HEK293 (cell line): ENCODE measurements around the gene MEF2C.
A peak's percentile ranks its signal among the peaks of the same experiment; 100 is the strongest.

Experiments used
- BCL11A ChIP-seq: fragments of 450-650 bp; formaldehyde crosslinking; IDR thresholded peaks from 2 replicates; pipeline ENCODE4 v1.5.1; 2016; ENCODE audit warnings: low read depth, missing biosample characterization, missing genetic modification characterization
- FEZF1 ChIP-seq: fragments of 450-650 bp; formaldehyde crosslinking; IDR thresholded peaks from 2 replicates; pipeline ENCODE4 v1.5.1; 2016; ENCODE audit warnings: missing biosample characterization, missing genetic modification characterization
- GLI2 ChIP-seq: fragments of 450-650 bp; formaldehyde crosslinking; IDR thresholded peaks from 2 replicates; pipeline ENCODE4; 2017; ENCODE audit warnings: missing biosample characterization, missing genetic modification characterization, low read depth, borderline replicate concordance
- GLI4 ChIP-seq: fragments of 450-650 bp; formaldehyde crosslinking; IDR thresholded peaks from 2 replicates; pipeline ENCODE4 v1.5.1; 2016; ENCODE audit warnings: missing biosample characterization, missing genetic modification characterization
- KLF10 ChIP-seq: fragments of 450-650 bp; IDR thresholded peaks from 2 replicates; pipeline ENCODE4 v1.5.1; 2018; ENCODE audit warnings: missing biosample characterization, mild to moderate bottlenecking, missing genetic modification characterization
- KLF7 ChIP-seq: fragments of 450-650 bp; formaldehyde crosslinking; IDR thresholded peaks from 2 replicates; pipeline ENCODE4 v1.5.1; 2016; ENCODE audit warnings: missing biosample characterization, missing genetic modification characterization, borderline replicate concordance
- OVOL3 ChIP-seq: fragments of 450-650 bp; formaldehyde crosslinking; IDR thresholded peaks from 2 replicates; pipeline ENCODE4 v1.5.1; 2016; ENCODE audit warnings: missing biosample characterization, missing genetic modification characterization
- PRDM1 ChIP-seq: fragments of 450-650 bp; formaldehyde crosslinking; IDR thresholded peaks from 2 replicates; pipeline ENCODE4; 2016; ENCODE audit warnings: missing biosample characterization, missing genetic modification characterization
- PRDM6 ChIP-seq: fragments of 450-650 bp; formaldehyde crosslinking; IDR thresholded peaks from 2 replicates; pipeline ENCODE4 v1.5.1; 2017; ENCODE audit warnings: missing biosample characterization, missing genetic modification characterization
- REPIN1 ChIP-seq: fragments of 450-650 bp; formaldehyde crosslinking; IDR thresholded peaks from 2 replicates; pipeline ENCODE4 v1.5.1; 2017; ENCODE audit warnings: missing biosample characterization, missing genetic modification characterization, low read depth
- TSHZ1 ChIP-seq: fragments of 450-650 bp; formaldehyde crosslinking; IDR thresholded peaks from 2 replicates; pipeline ENCODE4 v1.5.1; 2016; ENCODE audit warnings: missing biosample characterization, missing genetic modification characterization, borderline replicate concordance
- ZBTB17 ChIP-seq: fragments of 450-650 bp; formaldehyde crosslinking; IDR thresholded peaks from 2 replicates; pipeline ENCODE4 v1.5.1; 2016; ENCODE audit warnings: missing biosample characterization, missing genetic modification characterization
- ZBTB20 ChIP-seq: fragments of 450-650 bp; formaldehyde crosslinking; IDR thresholded peaks from 2 replicates; pipeline ENCODE4 v1.5.1; 2016; ENCODE audit warnings: missing biosample characterization, missing genetic modification characterization
- ZBTB21 ChIP-seq: fragments of 450-650 bp; formaldehyde crosslinking; IDR thresholded peaks from 2 replicates; pipeline ENCODE4 v1.5.1; 2017; ENCODE audit warnings: missing biosample characterization, missing genetic modification characterization
- ZBTB6 ChIP-seq: fragments of 450-650 bp; formaldehyde crosslinking; IDR thresholded peaks from 2 replicates; pipeline ENCODE4 v1.5.1; 2017; ENCODE audit warnings: missing biosample characterization, missing genetic modification characterization
- ZFP69B ChIP-seq: fragments of 450-650 bp; formaldehyde crosslinking; IDR thresholded peaks from 2 replicates; pipeline ENCODE4 v1.5.1; 2016; ENCODE audit warnings: missing biosample characterization, missing genetic modification characterization
- ZNF140 ChIP-seq: fragments of 450-650 bp; formaldehyde crosslinking; IDR thresholded peaks from 2 replicates; pipeline ENCODE4 v1.5.1; 2016; ENCODE audit warnings: missing biosample characterization, missing genetic modification characterization
- ZNF292 ChIP-seq: fragments of 450-650 bp; formaldehyde crosslinking; IDR thresholded peaks from 2 replicates; pipeline ENCODE4 v1.5.1; 2016; ENCODE audit warnings: low read depth, missing biosample characterization, missing genetic modification characterization, borderline replicate concordance
- ZNF350 ChIP-seq: fragments of 450-650 bp; formaldehyde crosslinking; IDR thresholded peaks from 2 replicates; pipeline ENCODE4 v1.5.0; 2017; ENCODE audit warnings: missing biosample characterization, mild to moderate bottlenecking, missing genetic modification characterization
- ZNF449 ChIP-seq: fragments of 450-650 bp; formaldehyde crosslinking; IDR thresholded peaks from 2 replicates; pipeline ENCODE4 v1.5.1; 2017; ENCODE audit warnings: missing biosample characterization, mild to moderate bottlenecking, missing genetic modification characterization, moderate library complexity
- ZNF48 ChIP-seq: fragments of 450-650 bp; formaldehyde crosslinking; IDR thresholded peaks from 2 replicates; pipeline ENCODE4 v1.5.1; 2016; ENCODE audit warnings: missing biosample characterization, missing genetic modification characterization
- ZNF488 ChIP-seq: fragments of 450-650 bp; formaldehyde crosslinking; IDR thresholded peaks from 2 replicates; pipeline ENCODE4 v1.5.1; 2016; ENCODE audit warnings: missing biosample characterization, missing genetic modification characterization
- ZNF571 ChIP-seq: fragments of 450-650 bp; formaldehyde crosslinking; IDR thresholded peaks from 2 replicates; pipeline ENCODE4 v1.5.0; 2017; ENCODE audit warnings: missing biosample characterization, missing genetic modification characterization
- ZNF639 ChIP-seq: fragments of 450-650 bp; formaldehyde crosslinking; IDR thresholded peaks from 2 replicates; pipeline ENCODE4 v1.5.1; 2016; ENCODE audit warnings: missing biosample characterization, missing genetic modification characterization
- ZNF654 ChIP-seq: fragments of 450-650 bp; formaldehyde crosslinking; IDR thresholded peaks from 2 replicates; pipeline ENCODE4 v1.5.1; 2016; ENCODE audit warnings: low read depth, missing biosample characterization, missing genetic modification characterization
- ZNF660 ChIP-seq: fragments of 450-650 bp; IDR thresholded peaks from 2 replicates; pipeline ENCODE4 v1.5.1; 2018; ENCODE audit warnings: missing biosample characterization, mild to moderate bottlenecking, missing genetic modification characterization
- ZNF704 ChIP-seq: fragments of 450-650 bp; formaldehyde crosslinking; IDR thresholded peaks from 2 replicates; pipeline ENCODE4 v1.5.1; 2016; ENCODE audit warnings: missing biosample characterization, missing genetic modification characterization
- ZNF843 ChIP-seq: fragments of 450-650 bp; formaldehyde crosslinking; IDR thresholded peaks from 2 replicates; pipeline ENCODE4 v1.5.1; 2016; ENCODE audit warnings: missing biosample characterization, missing genetic modification characterization

MEF2C gene

GRCh38 chr5:88824892-88825583 lies 57.9 kb downstream of the MEF2C start (continued):
- no peak for TF ChIP-seq GLI2
- TF ChIP-seq PRDM6 (tag by site-specific recombination) = peak; percentile 84
- no peak for TF ChIP-seq KLF7 (tag by site-specific recombination)
- peak; percentile 47; the same call in 1 of the 2 replicates for TF ChIP-seq FEZF1
- TF ChIP-seq ZNF488 (tag by site-specific recombination) = no peak
- TF ChIP-seq ZBTB21 (tag by site-specific recombination) = no peak
- peak; percentile 98 for TF ChIP-seq ZNF660 (tag by site-specific recombination)
- 0 out of 2 replicates have a peak, but pooled peaks have one; percentile 20 for TF ChIP-seq PRDM1
- no peak for TF ChIP-seq ZNF292 (tag by site-specific recombination)
- TF ChIP-seq ZNF48 (tag by site-specific recombination) = no peak
- TF ChIP-seq TSHZ1 (tag by site-specific recombination) = no peak
- TF ChIP-seq ZFP69B (tag by site-specific recombination) = no peak
- no peak for TF ChIP-seq ZNF350 (tag by site-specific recombination)
- TF ChIP-seq BCL11A (tag by site-specific recombination) = no peak
- no peak for TF ChIP-seq GLI4 (tag by site-specific recombination)
- TF ChIP-seq ZNF639 (tag by site-specific recombination) = no peak
- 0 out of 2 replicates have a peak, but pooled peaks have one; percentile 22 for TF ChIP-seq ZBTB17 (tag by site-specific recombination)
- no peak for TF ChIP-seq ZNF571 (tag by site-specific recombination)
- TF ChIP-seq ZNF140 (tag by site-specific recombination) = no peak
- no peak for TF ChIP-seq ZNF654
- no peak for TF ChIP-seq ZBTB20 (tag by site-specific recombination)
- no peak for TF ChIP-seq ZNF704 (tag by site-specific recombination)
- no peak for TF ChIP-seq ZBTB6 (tag by site-specific recombination)
- no peak for TF ChIP-seq ZNF449 (tag by site-specific recombination)
- no peak for TF ChIP-seq REPIN1 (tag by site-specific recombination)
- no peak for TF ChIP-seq OVOL3
- TF ChIP-seq KLF10 (tag by site-specific recombination) = no peak
- TF ChIP-seq ZNF843 = peak; percentile 62
